Stimulated activated CD4-positive, alpha-beta T cell treated with anti-CD3 and anti-CD28 coated beads, Interleukin-2, amount 100 ng/mL, for 24 hours (primary cell): ENCODE measurements around the gene FGF8.
A peak's percentile ranks its signal among the peaks of the same experiment; 100 is the strongest.
"Not testable (repeated sequence)": the region's sequence is repeated elsewhere in the genome, so short reads cannot be mapped to it uniquely, and the experiment has no call there.

Experiments
- DNase-seq, 2 donors: peaks; one replicate each; pipeline ENCODE4 v3.0.0-alpha.2; 2020

The FGF8 gene, protein sequence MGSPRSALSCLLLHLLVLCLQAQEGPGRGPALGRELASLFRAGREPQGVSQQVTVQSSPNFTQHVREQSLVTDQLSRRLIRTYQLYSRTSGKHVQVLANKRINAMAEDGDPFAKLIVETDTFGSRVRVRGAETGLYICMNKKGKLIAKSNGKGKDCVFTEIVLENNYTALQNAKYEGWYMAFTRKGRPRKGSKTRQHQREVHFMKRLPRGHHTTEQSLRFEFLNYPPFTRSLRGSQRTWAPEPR

DNA sequence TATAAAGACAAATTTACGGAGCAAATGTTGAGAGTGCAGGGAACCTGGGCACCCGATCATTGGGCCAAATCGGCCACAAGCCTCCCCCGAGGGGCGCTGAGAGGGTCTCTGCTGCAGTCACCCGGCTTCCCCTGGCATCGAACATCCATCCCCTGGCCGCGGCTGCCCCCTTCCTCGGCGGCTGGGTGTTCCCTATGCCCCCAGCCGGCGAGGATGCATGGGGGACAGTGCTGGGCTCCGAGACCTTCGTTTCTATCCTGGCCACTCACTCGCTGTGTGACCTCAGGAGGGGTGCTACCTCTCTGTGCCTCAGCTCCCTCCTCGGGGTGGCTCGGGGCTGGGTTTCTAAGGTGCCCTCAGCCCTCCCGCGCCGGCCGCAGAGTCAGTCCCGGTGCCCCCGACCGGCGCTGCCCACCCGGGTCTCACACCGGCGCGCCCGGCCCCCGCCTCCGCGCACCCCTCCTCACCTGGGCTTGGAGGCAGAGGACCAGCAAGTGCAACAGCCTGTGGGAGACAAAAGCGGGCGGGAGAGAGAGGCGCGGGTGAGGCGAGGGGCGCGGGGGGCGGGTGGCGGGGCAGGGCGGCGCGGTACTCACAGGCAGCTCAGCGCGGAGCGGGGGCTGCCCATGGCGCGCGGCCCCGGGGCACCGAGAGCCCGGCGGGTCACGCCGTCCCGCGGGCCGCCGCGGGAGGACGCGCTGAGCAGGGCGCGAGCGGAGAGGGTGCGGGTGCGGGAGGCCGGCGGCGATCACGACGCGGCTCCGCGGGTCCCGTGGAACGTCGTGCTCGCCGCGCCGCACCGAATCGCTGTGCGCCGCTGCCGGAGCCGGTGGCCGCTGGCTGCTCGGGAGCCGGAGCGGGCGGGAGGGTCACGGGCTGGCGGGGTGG is at the start of gene FGF8:
Gene FGF8, minus strand, starts transcription at position 842 of the 888 bp plus-strand sequence. Its CDS starts 214 bp downstream, at position 628.
- DNase-seq: no peak

DNA sequence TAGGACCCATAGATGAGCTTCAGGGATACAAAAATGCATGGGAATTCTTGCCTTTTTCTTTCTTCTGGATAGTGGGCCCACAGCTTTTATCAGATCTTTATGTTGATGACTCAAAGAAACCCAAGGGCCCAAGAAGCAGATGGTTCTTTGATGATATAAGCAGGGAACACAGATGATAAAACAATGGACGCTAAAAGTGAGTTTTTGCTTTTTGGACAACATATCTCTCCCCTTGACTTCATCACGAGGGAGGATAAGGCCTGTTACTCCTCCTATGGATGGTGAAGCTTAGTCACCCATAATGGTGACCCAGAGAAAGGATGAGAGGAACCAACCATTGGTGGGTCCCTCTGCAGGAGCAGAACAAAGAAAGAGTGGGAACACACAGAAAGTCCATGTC is 48.8 kb upstream of the FGF8 start:
- no peak for DNase-seq

DNA sequence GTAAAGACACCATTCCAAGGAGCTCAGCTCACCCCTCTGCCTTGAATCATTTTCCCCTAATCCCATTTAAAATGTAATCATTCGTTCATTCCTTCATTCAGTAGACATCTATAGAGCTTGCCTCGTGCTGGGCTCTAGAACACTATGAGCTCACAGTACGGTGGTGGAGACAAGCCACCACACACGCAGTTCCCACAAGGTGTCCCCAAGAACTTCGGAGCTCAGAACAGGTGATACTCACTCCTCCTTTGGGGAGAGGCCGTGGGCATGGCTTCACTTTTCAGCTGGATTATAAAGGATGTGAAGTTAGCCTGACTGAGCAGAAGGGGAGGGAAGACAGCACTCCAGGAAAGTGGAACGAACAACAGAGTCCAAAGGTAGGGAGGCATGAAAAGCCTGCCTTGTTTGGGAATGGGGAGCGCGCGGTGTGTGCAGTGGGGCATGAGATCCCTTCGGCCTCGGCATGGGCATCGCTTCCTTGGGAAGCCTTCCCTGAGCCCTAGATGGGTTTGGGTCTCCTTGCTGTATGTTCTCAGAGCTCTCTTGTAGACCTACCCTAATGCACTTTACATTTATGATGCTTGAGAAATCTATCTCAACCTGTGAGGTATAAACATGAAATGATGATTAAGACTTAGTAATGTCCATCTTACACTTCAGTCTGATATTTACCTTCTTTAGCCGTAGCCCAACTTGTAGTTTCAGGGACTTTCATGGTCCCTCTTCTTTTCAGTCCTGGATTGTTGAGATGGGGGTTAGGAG is 43.1 kb upstream of the FGF8 start:
- peak in 1 of 2 donors; percentile 37 for DNase-seq

DNA sequence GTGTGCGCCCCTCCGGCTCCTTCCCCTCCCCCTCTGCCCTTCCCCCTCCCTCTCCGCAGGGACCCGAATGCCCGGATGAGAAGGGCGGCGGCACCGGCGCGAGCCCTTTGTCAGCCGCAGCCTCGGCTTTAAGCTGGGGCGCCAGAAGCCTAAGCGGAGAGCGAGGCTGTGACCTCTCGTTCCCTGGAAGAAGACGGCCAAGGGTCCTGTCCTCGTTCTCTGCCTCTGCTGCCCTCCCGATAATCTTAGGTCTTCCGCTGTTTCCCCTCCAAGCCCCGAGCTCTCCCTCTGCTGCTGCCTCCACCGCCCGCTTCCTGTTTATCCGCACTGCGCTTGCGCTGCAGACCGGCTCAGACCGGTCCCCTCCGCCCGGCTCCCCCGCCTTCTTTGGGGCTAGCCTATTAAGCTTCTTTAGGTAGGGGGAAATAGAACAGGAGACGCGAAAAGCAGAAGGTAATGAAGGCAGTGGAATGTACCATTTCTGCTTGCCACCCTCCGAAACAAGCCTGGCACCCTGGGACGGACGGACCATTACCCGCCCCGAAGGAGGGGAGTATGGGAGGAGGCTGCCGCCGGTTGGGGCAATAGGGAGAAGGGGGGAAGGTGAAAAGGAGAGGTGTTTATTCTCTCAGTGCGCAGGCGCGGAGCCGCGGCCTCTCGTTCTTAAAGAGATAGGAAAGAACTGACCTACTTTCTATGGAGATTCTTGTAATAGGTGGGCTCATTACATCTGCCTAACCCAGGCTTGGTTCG is 42.4 kb upstream of the FGF8 start, which contains the start of gene OGA:
Gene OGA, minus strand, starts transcription at position 326 of the 753 bp plus-strand sequence. CDS start 422 bp downstream, outside the sequence.
- DNase-seq: peak; percentile 96 to 98

DNA sequence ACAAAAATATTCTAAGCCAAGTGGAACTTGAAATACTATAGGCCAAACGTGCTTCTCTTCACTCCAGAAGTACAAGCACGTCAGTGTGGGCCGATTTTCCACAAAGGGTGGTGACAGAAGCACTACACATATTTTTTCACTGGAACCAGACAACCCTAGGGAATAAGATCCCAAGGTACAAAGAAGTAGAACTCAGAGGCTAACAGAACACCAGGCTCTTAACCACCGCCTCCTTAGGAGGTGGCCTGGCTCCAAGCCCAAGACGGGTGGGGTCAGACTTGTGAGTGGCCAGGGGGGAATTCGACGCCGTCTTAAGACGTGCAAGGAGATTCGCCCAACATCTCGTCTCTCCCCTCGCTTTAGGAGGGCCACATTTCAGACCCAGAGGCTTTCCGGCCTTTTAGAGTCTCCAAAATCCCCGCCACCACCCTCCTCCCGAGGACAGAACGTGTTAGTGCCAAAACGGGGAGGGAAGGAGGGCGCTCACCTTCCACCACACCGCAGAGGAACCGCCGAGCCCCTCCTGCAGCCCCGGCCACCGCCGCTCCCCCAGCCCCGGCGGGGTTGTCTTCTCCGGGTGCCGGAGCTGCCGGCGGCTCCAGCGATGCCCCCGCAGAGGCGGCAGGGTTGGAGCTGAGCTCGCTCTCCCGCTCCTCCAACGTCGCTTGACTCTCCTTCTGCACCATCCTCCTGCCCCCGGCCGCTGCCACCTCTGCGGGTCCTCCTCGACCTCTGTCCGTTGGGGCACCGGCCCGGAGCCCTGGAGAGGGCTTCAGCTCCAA is 41.6 kb upstream of the FGF8 start:
- peak; percentile 42 to 47 for DNase-seq

DNA sequence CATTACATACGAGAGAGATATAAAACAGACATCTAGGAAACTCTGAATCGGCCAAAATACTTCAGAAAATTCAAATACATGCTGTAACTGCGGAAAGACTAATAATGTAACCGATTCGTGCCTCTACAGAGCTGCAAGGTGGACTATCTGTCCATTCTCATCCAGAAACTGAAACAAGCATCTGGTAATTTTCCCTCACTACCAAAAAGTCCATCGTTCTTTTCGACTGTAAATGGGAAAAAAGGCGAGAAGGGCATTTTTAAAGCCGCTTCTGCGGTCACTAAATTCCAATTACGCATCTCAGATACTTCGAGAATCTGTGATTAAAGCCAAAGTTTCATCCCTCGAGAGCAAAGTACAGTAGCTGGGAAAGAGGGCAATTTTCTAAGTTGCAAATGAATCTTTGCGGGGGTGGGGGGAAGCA is 41.0 kb upstream of the FGF8 start:
- DNase-seq: no peak

DNA sequence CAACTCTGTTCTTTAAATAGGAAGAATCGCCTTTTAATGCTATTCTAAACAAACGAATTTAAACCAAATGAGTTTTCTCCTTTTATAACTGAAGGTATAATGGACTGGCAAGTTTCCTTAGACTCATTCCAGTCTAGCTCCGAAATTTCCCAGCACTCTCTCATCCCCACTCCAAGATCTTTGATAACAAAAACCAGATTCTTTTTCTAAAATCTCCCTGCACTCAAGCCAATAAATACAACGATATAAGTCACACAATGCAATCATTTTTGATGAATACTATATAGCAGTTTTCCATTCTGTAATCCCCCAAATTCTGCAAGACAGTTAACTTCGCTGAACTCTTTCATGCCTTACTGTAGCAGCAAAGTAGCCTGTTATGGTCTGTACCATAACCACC is 40.5 kb upstream of the FGF8 start:
- no peak for DNase-seq

DNA sequence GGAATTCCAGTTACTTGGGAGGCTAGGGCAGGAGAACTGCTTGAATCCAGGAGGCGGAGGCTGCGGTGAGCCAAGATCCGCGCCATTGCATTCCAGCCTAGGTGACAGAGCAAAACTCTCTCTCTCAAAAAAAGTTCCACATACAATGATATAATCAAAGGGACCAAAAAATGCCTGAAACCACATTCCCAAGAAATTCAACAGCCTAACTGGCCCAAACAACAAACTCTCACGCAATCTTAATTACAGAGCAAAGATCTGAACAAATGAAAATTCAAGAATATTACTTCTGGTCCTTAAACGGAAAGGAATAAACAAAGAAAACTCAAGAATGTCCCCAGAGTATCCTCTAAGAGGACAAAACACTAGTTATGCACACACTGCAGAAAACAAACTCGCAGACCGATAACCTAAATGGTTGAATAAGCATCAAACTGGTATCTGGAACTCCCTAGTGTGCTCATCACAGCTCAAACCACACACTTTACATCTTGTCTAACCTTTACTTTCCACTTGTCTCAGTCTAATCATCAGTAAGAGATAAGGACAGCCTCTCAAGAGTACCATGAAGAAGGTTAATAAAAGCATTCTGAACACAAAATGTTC is 38.7 kb upstream of the FGF8 start:
- no peak for DNase-seq

DNA sequence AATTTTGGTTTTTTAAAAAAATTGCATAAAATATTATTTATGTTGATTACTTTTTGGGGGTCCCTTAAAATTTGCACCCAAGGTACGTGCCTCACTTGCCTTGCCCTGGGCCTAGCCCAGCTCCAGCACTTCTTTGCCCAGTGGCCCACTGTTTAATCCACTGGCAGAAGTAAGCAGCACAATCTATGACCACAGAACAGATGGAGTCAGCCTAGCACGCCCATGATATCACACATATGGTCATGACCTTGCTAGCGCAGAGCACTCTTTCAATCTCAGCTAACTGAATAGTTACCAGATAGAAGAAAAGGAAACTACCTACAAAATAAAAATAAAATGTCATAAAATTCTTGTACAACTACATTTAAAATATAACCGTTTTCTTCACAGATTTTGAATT is 36.7 kb upstream of the FGF8 start:
- no peak for DNase-seq

DNA sequence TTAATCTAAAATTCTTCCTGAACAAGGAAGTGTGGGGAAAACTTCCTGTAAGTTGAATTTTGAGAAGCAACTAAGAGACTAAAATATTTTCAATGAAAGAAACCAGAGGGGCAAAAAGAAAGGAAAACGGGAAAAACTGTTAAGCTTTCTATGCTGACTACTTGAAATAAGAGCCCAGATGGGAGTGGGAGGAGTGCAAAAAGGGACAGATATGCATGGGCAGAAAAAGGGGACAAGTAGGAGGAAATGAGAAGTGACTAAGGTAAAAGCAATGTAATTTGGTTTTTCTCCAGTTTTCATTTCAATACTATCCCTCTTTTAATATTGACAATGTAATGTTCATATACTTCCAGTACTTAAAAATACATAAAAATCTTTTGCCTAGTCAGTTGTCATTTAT is 31.2 kb upstream of the FGF8 start:
- DNase-seq: no peak

DNA sequence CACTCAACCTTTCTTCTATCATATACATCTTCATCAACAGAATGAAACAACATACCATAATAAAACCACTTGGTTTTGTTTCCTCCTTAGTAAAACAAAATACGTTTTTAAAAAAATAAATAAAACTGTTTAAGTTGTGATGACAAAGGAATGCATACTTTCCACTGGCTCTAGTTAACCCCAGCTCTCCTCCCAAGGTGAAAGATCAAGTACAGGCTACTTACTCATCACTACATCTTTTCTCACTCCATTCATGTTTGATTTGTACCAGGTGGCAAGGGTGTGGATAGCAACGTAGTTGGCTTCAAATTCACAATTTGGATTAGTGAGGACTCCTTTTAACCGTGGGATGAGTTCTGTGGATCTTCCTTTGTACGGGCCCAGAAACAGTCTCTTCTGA is 27.6 kb upstream of the FGF8 start:
- no peak for DNase-seq

DNA sequence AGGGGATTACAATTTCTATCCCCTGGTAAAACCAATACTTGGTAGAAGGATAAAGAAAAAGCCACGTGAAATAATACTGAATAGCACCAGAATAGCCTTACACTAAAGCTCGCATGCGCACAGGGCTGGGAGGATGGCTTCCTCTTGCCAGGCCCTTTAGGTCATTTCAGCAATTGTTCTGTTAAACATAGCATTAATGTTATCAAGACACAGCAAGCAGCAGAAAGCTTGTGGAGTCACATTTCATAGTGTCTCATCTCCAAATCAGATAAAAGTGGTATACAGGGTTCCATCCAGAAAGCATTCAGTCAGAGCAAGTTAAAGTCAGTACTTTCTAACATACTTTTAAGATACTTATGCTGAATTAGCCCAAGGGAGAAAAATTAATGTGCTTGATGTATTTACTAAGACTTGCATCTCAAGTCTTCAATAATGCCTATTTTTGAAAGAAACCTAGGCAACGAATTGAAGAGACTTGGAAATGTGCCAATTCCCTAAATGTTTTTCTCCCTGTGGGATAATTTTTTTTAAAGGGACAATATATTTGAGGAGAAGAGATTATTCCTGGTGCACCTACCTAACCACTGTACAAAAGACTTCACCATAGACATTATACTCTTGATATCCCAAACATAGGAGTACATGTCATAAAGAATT is 21.6 kb upstream of the FGF8 start:
- no peak for DNase-seq

DNA sequence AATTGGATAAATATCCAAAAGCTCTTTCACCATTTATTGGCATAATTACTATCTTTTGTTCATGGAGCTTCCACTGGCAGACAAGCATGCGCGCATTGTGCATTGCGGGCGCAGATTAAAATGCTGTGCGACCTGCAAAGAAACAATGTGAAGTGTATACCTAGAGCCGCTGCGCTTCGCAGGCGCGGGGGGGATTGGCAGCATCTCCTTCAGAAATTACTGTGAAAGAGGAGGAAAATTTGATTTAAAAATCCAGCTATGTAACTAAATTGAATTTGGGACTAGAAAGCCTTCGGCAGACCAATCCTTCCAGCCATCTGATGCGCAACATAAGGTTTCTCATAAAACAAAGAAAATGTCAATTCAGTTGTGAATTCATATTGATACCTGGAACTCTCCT is 17.6 kb upstream of the FGF8 start:
- no peak for DNase-seq

DNA sequence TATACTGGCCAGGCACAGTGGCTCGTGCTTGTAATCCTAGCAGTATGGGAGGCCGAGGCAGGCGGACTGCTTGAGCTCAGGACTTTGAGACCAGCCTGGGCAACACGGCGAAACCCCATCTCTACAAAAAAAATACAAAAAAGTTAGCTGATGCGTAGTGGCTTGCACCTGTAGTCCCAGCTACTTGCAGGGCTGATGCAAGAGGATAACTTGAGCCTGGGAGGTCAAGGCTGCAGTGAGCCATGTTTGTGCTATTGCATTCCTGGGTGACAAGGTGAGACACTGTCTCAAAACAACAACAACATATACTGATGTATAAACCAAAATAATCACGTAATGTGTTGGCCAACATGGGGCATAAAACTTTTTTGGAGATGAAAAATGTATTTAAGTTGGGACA is 13.8 kb upstream of the FGF8 start:
- no peak for DNase-seq

DNA sequence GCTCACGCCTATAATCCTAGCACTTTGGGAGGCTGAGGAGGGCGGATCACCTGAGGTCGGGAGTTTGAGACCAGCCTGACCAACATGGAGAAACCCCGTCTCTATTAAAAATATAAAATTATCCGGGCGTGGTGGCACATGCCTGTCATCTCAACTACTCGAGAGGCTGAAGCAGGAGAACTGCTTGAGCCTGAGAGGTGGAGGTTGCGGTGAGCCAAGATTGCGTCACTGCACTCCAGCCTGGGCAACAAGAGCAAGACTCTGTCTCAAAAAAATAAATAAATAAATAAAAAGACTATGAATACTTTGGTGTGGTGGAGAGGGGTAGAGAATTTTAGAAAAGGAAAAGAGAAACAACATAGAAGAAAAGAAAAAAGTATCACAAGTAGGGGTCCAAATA is 13.3 kb upstream of the FGF8 start:
- DNase-seq: not testable (repeated sequence)

DNA sequence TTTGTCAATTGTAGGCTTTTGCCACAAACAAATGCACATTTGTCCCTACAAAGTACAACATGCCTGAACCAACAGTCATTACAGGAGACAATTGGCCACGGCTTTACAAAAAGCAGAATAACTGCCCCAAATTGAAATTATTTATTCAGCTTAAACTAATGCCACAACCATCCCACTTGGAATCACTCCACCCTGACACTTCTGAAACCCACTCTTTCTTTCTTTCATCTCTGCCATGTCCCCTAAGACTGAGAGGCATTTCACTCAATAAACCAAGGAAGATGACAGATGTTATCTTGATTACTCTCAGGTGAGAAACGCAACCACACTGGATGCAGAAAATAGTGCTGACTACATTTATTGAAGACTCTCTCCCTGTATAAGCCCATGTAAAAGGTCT is 9.9 kb upstream of the FGF8 start:
- DNase-seq: no peak

DNA sequence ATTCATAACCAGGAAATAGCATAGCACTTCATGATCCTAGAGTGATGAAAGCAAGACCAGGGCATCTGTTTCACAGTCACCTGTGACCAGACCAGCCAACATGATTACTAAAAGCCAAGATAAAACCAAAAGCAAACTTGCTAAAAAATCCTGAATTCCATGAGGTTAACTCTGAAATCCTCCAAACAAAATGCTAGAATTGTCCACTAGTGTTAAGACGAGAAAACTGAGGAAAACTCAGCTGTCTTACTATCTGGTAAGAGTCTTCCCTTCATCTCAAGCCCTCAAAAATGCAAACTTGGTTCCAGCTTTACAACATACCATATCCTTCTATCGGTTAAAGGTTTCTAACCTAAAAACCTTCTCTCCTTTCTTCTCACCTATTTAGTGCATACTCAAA is 8.6 kb upstream of the FGF8 start:
- no peak for DNase-seq

DNA sequence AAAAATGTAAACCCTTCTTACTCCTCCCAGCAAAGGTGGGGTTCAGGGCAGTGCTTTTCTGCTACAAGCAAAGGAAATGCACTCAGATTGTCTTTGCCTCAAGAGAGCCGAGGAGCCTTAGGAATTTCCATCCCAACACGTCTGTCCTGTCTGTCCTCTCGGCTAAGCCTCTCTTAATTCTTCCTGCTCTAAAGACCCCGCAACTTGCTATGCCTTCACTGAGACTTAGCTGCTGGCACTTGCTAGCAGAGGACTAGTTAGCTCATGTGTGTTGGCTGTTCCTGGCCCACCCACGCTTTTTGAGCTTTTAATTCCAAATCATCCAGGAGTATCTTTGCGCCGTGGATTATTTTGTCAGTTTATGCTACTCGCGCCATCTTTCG is 7.8 kb upstream of the FGF8 start:
- DNase-seq: no peak

DNA sequence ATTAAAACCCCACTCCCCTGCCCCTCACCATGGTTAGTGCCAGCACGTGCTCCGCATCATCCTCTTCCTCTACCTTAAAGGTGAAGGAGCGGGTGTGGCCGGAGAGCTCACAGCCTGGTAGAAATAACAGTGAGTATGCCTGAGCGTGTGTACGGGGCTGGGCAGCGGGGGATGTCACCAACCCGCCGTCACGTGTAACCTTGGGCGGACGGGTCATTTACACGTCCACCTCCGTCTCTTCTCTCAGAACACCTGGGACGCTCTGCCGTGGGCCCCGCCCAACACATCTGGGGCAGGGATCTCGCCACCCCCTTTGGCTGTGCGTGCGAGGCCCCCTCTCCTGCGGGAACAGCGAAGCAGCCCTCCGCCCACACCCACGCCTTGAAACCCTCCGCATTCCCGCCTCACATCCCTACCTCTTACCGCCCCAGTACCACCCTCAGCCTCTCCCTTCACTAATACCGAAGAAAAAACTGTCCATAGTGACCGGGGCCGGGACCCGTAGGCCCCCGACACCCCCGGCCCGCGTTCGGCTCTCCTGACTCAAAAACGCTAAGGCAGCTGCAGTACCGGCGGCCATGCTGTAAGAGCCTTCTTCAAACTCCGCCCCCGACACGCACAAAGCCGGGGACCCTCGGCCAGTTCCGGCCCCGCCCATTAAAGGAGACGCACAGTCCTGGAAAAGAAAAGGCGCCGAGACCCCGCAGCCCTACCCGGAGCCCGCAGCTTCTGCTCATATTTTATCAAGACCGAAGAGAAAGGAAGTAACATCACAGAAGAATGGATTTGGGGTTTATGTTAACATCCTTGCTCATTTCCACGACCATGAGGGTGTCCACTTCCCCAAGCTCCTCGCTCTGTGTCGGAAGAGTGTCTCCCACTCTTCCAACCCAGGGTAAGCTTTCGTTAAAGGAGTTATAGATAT is 7.2 kb upstream of the FGF8 start, which contains the start of gene NPM3:
Gene NPM3, minus strand, starts transcription at position 636 of the 925 bp plus-strand sequence. Its CDS starts 56 bp downstream, at position 580.
- peak; percentile 91 for DNase-seq
